Body of pancreas (tissue), 4 donors: Measurements from ENCODE around the gene LTK. TPM values are rescaled to one million over a fixed set of nuclear protein-coding genes. Genes with fewer than 3 reads are reported as not detected.

Experiments used
- ATAC-seq: fragments of 150-250 bp; one replicate; pipeline ENCODE4 v1.9.1; 2016
- DNase-seq, 4 donors: peaks; one replicate each; pipeline ENCODE4 v3.0.0-alpha.2; 2019
- H3K27ac ChIP-seq, 4 donors: fragments of 200-600 bp; sonication (generic); 1 replicate in 3 of 4; 2 replicates in 1 of 4; pipeline versions ENCODE4 v1.5.1 to v1.6.1; 2016 to 2019; ENCODE audit warnings: mild to moderate bottlenecking in 1 of 4, mixed read lengths in 1 of 4, moderate library complexity in 1 of 4
- H3K27me3 ChIP-seq, 2 donors: fragments of 200-600 bp; sonication (generic); one replicate each; pipeline ENCODE4 v1.6.0; 2016; ENCODE audit warnings: mild to moderate bottlenecking in 1 of 2
- H3K36me3 ChIP-seq, 2 donors: fragments of 200-600 bp; sonication (generic); replicated peaks in 1 of 2; 2 replicates each; pipeline ENCODE4 v1.5.1; 2016; ENCODE audit warnings: low read depth in 2 of 2; ENCODE audit not compliant: insufficient read depth in 1 of 2
- H3K4me1 ChIP-seq: fragments of 200-600 bp; sonication (generic); one replicate; pipeline ENCODE4 v1.6.0; 2016
- H3K4me3 ChIP-seq, 2 donors: fragments of 200-600 bp; sonication (generic); 1 replicate in 1 of 2; 2 replicates in 1 of 2; pipeline ENCODE4 v1.5.1; 2016 to 2019
- H3K9me3 ChIP-seq, 3 donors: fragments of 200-600 bp; sonication (generic); 1 replicate in 2 of 3; 2 replicates in 1 of 3; pipeline ENCODE4 v1.5.1; 2016
- POLR2A ChIP-seq, 3 donors: fragments of 450-650 bp; IDR thresholded peaks; one replicate each; pipeline ENCODE4 v1.6.1; 2016; ENCODE audit warnings: antibody characterized with exemption in 3 of 3, mild to moderate bottlenecking in 2 of 3
- WGBS, 2 donors: methylation state at CpG; one replicate each; pipeline ENCODE4 v1.1.5; 2017; 5-methylcytosine and 5-hydroxymethylcytosine counted together
- intact Hi-C: fragments of 100-400 bp; cut with DNase I; formaldehyde crosslinking; loops from one replicate; pipeline ENCODE4 v1.15.1; 2023
- total RNA-seq, 2 donors: library from RNA; depleted of rRNA; stranded (reverse); fragments of >200 nt; gene quantifications; one replicate each; pipeline ENCODE4 v1.1.0, GENCODE V29; 2016
- TF ChIP-seq, protein P1 (sequence below), 7 experiments: fragments of 450-650 bp in 4 of 7; fragments of 200-600 bp in 3 of 7; sonication (generic) in 3 of 7; IDR thresholded peaks; one replicate each; pipeline ENCODE4 v1.5.1; 2016 to 2019; ENCODE audit warnings: antibody characterized with exemption in 7 of 7

LTK gene
- total RNA-seq, 2 donors from 2014 or later = not detected

DNA sequence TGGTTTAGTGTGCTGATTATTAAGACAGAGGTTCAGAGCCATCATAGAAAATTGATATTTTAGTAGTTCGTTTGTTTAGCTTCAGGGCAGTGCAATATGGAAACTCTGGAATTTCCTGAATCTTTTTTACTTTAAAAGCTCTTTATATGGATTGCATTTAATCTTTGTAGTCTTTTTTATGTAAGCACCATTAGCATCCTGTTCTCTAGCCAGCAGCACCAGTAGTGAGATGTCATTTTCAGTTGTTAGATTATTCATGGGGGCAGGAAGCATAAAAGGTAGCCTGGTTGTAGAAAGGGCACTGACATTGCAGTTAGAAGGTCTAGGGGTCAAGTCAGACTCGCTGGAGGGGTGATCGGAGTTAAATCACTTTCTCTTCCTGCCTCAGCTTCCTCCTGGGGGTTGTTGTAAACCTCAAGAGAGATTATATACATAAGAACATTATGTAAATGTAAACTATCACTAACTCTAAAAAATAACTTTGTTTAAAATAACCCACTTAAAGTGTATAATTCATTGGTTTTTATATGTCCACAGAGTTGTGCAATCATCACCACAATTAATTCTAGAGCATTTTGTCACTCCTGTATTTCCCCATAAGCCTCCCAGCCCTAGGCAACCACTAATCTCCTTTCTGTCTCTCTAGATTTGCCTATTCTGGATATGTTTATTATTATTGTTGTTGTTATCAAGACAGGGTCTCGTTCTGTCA is 51.4 kb downstream of the LTK start:
- TF ChIP-seq POLR2A (IDR thresholded peaks at IDR 0.05) = no peak
- TF ChIP-seq, protein P1, sequence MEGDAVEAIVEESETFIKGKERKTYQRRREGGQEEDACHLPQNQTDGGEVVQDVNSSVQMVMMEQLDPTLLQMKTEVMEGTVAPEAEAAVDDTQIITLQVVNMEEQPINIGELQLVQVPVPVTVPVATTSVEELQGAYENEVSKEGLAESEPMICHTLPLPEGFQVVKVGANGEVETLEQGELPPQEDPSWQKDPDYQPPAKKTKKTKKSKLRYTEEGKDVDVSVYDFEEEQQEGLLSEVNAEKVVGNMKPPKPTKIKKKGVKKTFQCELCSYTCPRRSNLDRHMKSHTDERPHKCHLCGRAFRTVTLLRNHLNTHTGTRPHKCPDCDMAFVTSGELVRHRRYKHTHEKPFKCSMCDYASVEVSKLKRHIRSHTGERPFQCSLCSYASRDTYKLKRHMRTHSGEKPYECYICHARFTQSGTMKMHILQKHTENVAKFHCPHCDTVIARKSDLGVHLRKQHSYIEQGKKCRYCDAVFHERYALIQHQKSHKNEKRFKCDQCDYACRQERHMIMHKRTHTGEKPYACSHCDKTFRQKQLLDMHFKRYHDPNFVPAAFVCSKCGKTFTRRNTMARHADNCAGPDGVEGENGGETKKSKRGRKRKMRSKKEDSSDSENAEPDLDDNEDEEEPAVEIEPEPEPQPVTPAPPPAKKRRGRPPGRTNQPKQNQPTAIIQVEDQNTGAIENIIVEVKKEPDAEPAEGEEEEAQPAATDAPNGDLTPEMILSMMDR (IDR thresholded peaks at IDR 0.05) = no peak
- no peaks in the 10 kb centered on the region for H3K9me3 ChIP-seq
- peaks cover 0 to 14% of the 10 kb centered on the region in 2 donors for H3K36me3 ChIP-seq
- intact Hi-C loops = no loop called here
- DNase-seq (no peak), ATAC-seq (no peak)
- no peaks in the 10 kb centered on the region for H3K27me3 ChIP-seq
- no peak overlapping the region for H3K4me3 ChIP-seq
- H3K4me1 ChIP-seq = no peaks in the 10 kb centered on the region
- no peak overlapping the region for H3K27ac ChIP-seq
- WGBS, 2 donors = 77 to 84% methylated on average over 4 of the region's 4 CpGs

Other genes starting within 250 kb of the LTK start
- gene OIP5, start 181.2 kb downstream of the LTK start, total RNA-seq = not detected
- gene NUSAP1, start 180.9 kb downstream of the LTK start, total RNA-seq = 1 to 10 TPM; 2.1 to 5.3 TPM
- 1 to 10 TPM; 7.0 to 8.2 TPM for gene NDUFAF1, start 111.3 kb downstream of the LTK start, total RNA-seq
- gene RTF1, start 96.7 kb downstream of the LTK start, total RNA-seq = 10 to 100 TPM; 10.9 to 22.1 TPM
- under 1 TPM; 0.33 to 0.52 TPM for gene ITPKA, start 20.0 kb downstream of the LTK start, total RNA-seq
- 10 to 100 TPM; 23.1 to 43.5 TPM for gene RPAP1, start 30.4 kb upstream of the LTK start, total RNA-seq
- 10 to 100 TPM; 10.9 to 12.5 TPM for gene TYRO3, start 45.4 kb upstream of the LTK start, total RNA-seq
- 10 to 100 TPM; 28.8 to 45.5 TPM for gene MGA, start 146.6 kb upstream of the LTK start, total RNA-seq